Caki2 (cell line): ENCODE results near the gene IRX4. TPM values are rescaled to one million over a fixed set of nuclear protein-coding genes. Genes with fewer than 3 reads are reported as not detected.

Experiments used
- DNase-seq: peaks from one replicate; pipeline ENCODE4 v3.0.0-alpha.2; 2015; ENCODE audit warnings: low read depth
- in situ Hi-C: cut with HindIII; loops from 2 replicates; pipeline ENCODE4 v1.10.0; 2016; ENCODE audit warnings: low sequenced_read_pairs, low pct_unique_long_range_greater_than_20kb, mixed read lengths
- total RNA-seq: library from RNA; depleted of rRNA; stranded (reverse); fragments of >200 nt; shearing (Covaris generic); gene quantifications from 2 replicates; pipeline ENCODE4 v1.2.3, GENCODE V29; 2014; ENCODE audit warnings: low replicate concordance; rRNA removed

Gene IRX4
- total RNA-seq, 1 experiment from 2014 or later: not detected

DNA sequence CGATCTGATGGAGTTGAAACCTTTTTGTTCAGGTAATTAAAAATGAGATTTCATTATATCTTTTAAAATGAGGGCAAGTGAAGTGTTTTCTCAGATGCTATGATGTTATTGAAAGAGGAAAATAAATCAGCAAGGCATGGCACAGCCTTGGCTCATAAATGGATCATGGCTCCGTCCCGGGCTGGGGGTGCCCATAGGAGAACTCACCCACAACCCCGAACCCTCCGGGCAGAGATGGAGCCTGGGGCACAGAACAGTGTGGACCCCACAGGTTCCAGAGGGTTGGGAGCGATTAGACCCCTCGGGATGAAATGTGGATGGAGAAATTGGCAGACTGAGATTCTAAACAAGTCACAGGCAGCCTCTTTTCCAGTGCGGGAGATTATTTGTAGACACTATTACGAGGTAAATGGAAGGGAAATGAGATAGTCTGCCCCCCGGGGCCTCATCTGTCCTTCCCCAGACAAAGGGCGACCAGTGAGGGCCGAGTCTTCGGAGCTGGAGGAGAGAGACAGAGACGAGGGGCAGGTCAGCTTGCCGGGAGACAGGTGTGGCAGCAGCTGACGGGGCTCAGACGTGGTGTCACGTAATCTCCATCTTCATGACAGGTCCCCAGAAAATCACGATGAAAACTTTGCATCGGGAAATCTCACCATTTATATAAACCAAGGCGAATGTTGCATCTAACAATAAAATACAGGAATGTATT, 47.9 kb downstream of the IRX4 start:
- no peak for DNase-seq
- in situ Hi-C loops: no loop called here

DNA sequence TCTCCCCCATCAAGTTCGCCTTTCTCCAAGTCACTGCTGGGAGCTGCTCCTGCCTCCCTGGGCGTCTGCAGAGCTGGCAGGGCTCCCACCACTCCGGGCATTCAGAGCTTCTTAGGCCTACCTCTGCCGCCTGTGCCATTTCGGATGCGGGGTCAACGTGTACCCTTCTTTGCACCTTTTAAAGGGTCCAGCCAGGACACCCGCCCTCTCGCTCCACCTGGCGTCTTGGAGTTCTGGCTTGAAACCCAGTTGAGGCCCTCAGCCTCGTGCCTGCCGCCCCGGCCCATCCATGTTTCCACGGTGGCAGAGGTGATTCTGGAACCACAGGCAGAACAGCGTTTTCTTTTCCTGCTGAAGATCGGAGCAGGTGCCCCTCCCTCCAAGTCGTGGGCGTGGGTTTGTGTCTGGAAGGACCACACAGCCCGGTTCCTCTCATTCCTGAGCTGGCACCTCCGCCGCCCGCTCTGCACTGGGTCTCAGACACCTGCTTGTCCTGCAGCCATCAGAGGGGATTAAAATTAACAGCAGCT, 48.6 kb downstream of the IRX4 start:
- no peak for DNase-seq
- in situ Hi-C loops: no loop called here

DNA sequence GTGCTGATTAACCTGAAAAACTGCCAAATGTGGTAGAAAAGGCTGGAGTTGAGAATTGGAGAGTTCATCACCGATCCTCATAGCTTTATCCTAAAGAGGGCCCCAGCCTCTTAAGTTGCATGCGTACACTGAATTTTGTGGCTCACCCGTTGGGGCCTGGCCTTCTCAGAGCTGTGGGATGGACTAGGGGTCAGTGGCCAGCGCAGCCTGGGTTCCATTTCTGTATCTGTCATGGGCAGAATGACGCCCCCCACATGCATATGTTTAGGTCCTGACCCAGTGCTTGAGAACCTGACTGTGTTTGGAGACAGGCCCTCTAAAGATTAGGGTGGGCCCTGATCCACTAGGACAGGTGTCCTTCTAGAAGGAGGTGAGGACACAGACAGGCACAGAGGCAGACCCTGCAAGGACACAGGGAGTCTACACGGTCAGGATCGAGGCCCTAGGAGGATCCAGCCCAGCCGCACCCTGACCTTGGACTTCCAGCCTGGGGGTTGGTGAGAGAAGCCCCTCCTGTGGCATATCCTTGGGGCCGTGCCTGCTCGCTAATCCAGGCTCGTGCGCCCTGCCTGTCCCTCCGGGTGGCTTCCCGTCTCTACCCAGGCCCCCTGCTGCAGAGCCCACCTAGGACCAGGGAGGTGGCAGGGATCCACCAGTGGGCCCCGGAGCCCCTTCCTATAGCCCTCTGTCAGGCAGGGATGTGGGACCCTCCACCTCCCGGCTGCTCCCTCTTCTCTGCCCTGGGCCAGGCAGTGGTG, 49.3 kb downstream of the IRX4 start:
- no peak for DNase-seq
- in situ Hi-C loops: no loop called here

DNA sequence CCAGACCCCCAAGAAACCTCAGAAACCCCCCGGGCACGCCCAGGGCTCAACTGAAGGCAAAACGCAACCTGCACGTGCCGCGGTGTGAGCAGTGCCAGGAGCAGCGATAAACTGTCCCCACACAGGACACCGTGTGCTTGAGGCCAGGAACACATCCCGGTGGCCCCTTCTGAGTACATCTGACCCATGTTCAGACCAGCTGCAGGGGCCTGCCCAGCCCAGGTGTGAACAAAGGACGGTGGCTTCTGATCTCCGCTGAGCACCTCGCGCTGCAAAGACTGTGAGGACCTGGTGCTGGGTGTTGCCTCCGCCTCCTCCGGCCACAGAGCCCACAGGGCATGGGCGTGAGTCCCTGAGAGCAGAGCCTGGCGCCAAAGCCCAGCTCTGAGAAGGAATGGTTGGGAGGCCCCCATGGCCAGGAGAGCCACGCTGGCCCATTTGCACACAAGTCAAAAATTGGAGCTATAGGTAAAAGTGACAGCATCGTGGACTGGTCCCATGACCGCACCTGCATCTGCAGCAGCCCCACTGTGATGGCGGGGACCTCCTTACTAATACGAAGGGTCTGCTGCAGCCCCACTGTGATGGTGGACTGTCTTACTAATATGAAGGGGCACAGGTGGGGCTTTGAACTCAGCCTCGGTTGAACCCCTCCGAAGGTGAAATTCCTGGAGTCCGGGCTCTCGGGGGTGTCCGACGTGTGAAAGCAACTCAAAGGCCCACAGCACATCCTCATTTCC, 50.0 kb downstream of the IRX4 start:
- DNase-seq: no peak
- in situ Hi-C loops: no loop called here

DNA sequence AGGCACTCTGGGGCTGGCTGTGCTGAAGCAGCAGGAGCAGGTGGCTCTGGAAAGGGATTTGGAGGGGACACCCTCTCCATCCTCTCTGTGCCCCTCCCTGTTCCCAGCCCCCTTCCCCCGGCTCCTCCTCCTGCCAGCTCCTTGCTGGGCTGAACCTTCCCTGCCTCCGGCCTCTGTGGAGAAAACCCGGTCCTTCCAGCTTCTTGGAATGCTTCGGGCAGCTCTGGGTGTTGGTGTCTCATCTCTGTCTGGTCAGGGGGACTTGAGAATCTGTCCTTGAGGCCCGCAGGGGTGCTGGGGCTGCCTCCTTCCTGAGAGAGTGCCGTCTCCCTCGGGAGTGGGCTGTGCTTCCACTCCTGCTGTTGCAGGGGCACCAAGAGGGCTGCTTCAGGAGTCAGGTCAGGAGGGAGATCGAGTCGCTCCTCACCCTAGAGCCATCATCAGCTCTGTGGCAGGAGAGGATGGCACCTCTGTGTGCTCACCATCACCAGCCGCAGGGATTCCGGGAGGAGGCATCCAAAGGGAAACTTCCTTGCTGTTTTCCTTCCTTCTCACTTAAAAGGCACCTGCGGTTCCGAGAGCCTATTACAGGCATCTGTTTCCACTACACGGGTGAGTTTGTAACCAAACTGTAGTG, 50.9 kb downstream of the IRX4 start:
- DNase-seq: no peak
- in situ Hi-C loops: no loop called here

DNA sequence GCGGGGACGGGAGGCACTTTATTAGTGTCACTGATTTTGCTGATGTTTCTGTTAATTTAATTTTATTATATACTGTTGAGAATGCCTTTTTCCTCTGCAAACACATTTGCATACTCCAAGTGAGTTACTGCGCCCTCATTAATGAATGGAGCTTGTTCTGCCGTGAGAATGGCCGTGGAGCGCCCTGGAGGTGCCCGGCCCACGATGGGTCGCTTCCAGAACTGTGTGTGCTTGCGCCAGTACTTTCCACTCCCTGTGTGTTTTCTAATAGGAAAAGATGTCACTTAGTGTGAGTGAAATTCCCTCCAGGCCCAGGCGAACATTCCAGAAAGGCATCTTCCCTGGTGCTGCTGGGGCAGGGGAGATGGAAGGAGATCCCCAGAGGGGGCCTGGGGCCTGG, 51.5 kb downstream of the IRX4 start:
- DNase-seq: no peak
- in situ Hi-C loops: no loop called here

DNA sequence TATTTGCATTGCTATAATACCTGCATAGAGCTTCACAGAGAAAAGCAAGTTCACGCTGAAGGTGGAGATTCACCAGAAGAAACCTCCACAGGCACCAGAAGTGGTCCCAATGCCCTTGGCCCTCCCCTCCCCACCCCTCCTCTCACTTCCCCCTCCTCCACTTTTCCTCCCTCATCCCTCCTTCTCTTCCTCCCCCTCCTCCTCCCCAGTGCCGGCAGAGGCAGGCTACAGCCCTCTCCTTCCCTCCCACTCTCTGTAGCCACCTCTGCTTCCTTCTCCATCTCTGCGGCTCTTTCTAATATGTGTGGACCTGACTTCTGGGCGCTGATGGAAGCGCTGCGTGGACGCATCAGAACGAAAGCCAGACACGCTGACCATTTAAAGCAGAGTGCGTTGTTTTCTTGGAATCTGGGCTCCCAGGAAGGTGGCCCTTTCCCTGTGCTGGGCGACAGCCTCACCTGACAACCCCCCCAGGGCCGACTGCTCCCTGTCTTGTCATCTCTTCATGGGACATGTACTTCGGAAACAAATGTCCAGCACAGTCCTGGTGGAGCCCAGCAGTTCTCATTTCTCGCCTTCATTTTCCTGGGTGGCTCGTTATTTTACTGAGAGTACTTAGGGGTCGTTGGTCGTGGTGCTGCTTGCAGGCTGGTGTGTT, 52.0 kb downstream of the IRX4 start:
- DNase-seq: no peak

DNA sequence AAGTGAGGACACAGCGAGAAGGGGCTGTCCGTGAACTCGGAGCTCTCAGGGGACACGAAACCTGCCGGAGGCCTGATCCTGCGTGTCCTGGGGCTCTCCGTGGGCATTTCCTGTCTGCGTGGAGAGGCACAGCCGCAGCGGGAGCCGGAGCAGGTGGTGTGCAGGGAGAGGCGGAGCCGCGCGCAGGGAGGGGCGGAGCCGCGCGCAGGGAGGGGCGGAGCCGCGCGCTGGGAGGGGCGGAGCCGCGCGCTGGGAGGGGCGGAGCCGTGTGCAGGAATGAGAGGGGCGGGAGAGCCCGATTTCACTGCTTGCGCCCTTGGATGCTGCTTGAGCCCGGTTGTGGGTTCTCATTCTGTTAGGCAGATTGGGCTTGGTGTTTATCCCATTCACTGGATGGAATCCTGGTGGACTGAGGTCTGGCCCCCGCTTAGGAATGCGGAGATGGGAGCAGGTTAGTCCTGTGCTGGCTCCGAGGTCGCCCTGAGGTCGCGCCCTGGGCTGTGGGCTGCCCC, 54.8 kb downstream of the IRX4 start:
- DNase-seq: no peak
- in situ Hi-C loops: no loop called here

More for the DNA sequence above, 52.0 kb downstream of the IRX4 start:
- in situ Hi-C loops: no loop called here

Other genes with a start within 250 kb of the IRX4 start
- 45.6 and 50.5 TPM in 2 replicates for gene MRPL36, start 83.1 kb downstream of the IRX4 start, total RNA-seq
- 34.5 and 48.4 TPM in 2 replicates for gene NDUFS6, start 81.5 kb downstream of the IRX4 start, total RNA-seq